Transverse colon (tissue), 4 donors: Measurements from ENCODE around the gene NRXN2. TPM values are rescaled to one million over a fixed set of nuclear protein-coding genes. Genes with fewer than 3 reads are reported as not detected.
A peak's percentile ranks its signal among the peaks of the same experiment; 100 is the strongest.

ENCODE experiments used
- DNase-seq: peaks from one replicate; pipeline ENCODE4 v3.0.0-alpha.2; 2019
- H3K27ac ChIP-seq, 4 donors: fragments of 200-600 bp; sonication (generic); 2 replicates each; pipeline ENCODE4 v1.5.1; 2016 to 2018; ENCODE audit warnings: inconsistent platforms in 4 of 4
- H3K27me3 ChIP-seq: fragments of 200-600 bp; sonication (generic); 2 replicates; pipeline ENCODE4 v1.5.1; 2017; ENCODE audit warnings: inconsistent platforms
- H3K36me3 ChIP-seq, 4 donors: fragments of 200-600 bp; sonication (generic); 2 replicates each; pipeline ENCODE4 v1.5.1; 2017 to 2019; ENCODE audit warnings: inconsistent platforms in 4 of 4
- H3K4me1 ChIP-seq, 4 donors: fragments of 200-600 bp; sonication (generic); 2 replicates each; pipeline ENCODE4 v1.5.1; 2017 to 2020; ENCODE audit warnings: inconsistent platforms in 4 of 4
- H3K4me3 ChIP-seq, 4 donors: fragments of 200-600 bp; sonication (generic); 1 replicate in 1 of 4; 2 replicates in 3 of 4; pipeline versions ENCODE4 v1.5.1 to v1.6.1; 2017 to 2019; ENCODE audit warnings: inconsistent platforms in 4 of 4
- H3K9me3 ChIP-seq, 2 donors: fragments of 200-600 bp; sonication (generic); 2 replicates each; pipeline ENCODE4 v1.5.1; 2017 to 2019; ENCODE audit warnings: inconsistent platforms in 2 of 2
- EP300 ChIP-seq: sonication (generic); formaldehyde crosslinking; IDR thresholded peaks from one replicate; pipeline ENCODE4 v1.6.1; 2017; ENCODE audit warnings: antibody characterized with exemption, low read depth
- POLR2A ChIP-seq: fragments of 450-650 bp; IDR thresholded peaks from one replicate; pipeline ENCODE4 v1.6.1; 2016; ENCODE audit warnings: antibody characterized with exemption, mild to moderate bottlenecking, moderate library complexity
- POLR2AphosphoS5 ChIP-seq, 3 donors: sonication (generic); formaldehyde crosslinking; IDR thresholded peaks; one replicate each; pipeline ENCODE4 v1.6.1; 2016; ENCODE audit warnings: antibody characterized with exemption in 3 of 3
- WGBS, 2 donors: methylation state at CpG; one replicate each; pipeline ENCODE4 v1.1.5; 2018; ENCODE audit warnings: low coverage in 1 of 2; 5-methylcytosine and 5-hydroxymethylcytosine counted together
- in situ Hi-C, 4 donors: fragments of 200-750 bp; cut with MboI; loops; one replicate each; pipeline versions ENCODE4 v1.15.0 to v1.15.1; 2017; ENCODE audit warnings: low sequenced_read_pairs in 3 of 4, low pct_ligation_motif_present in 1 of 4, low pct_unique_long_range_greater_than_20kb in 1 of 4
- intact Hi-C: fragments of 100-400 bp; cut with DNase I; formaldehyde crosslinking; loops from one replicate; pipeline ENCODE4 v1.15.1; 2023; ENCODE audit warnings: low total_unique reads
- total RNA-seq, 4 donors: library from RNA; depleted of rRNA; stranded (reverse); fragments of >200 nt; gene quantifications; one replicate each; pipeline ENCODE4 v1.1.0, GENCODE V29; 2016
- TF ChIP-seq, protein P1 (sequence below), 5 experiments: fragments of 200-600 bp in 3 of 5; fragments of 450-650 bp in 2 of 5; sonication (generic) in 3 of 5; IDR thresholded peaks; 1 replicate in 2 of 5; 2 replicates in 3 of 5; pipeline ENCODE4 v1.5.1; 2016 to 2017; ENCODE audit warnings: antibody characterized with exemption in 5 of 5, inconsistent platforms in 3 of 5, mild to moderate bottlenecking in 2 of 5, moderate library complexity in 1 of 5

NRXN2 gene
- total RNA-seq, 4 donors from 2014 or later, result 2.9 to 7.4 (median 6.8) TPM

DNA sequence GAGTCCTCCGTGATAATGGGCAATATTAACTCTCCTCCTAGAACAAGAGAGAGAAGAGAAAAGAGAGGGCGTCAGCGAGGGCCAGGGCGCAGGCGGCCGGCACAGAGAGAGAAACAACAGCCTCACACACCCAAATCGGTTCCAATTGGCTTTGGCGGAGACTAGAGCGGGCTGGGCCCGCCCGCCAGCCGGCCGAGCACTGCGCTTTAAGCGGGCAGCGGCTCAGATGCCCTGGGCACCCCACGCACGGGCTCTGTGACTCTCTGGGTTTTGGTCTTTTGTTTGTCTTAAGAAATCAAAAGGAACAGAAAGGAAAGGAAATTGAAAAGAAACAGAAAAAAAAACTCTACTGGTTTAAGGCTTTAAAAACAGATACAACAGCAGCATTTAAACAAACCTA lies 115.0 kb downstream of the NRXN2 start:
- Histone ChIP-seq H3K4me3 (peak overlapping the region in 3 of 4 donors; percentile 3 to 29 (median 4)), H3K9me3 (no peaks in the 10 kb centered on the region), H3K27ac (no peak overlapping the region), H3K36me3 (no peaks in the 10 kb centered on the region), H3K27me3 (no peaks in the 10 kb centered on the region), H3K4me1 (peaks cover 0 to 4% (median 0%) of the 10 kb centered on the region in 4 donors)
- no peak for DNase-seq
- intact Hi-C loops, result no loop called here
- WGBS, 2 donors, result 81% methylated on average over 18 of the region's 18 CpGs; no CpG with 5 or more reads in 1 of the 2 donors
- TF ChIP-seq EP300 (no peak), POLR2A (no peak), POLR2AphosphoS5 (IDR thresholded peaks at IDR 0.05) (no peak)
- TF ChIP-seq, protein P1, sequence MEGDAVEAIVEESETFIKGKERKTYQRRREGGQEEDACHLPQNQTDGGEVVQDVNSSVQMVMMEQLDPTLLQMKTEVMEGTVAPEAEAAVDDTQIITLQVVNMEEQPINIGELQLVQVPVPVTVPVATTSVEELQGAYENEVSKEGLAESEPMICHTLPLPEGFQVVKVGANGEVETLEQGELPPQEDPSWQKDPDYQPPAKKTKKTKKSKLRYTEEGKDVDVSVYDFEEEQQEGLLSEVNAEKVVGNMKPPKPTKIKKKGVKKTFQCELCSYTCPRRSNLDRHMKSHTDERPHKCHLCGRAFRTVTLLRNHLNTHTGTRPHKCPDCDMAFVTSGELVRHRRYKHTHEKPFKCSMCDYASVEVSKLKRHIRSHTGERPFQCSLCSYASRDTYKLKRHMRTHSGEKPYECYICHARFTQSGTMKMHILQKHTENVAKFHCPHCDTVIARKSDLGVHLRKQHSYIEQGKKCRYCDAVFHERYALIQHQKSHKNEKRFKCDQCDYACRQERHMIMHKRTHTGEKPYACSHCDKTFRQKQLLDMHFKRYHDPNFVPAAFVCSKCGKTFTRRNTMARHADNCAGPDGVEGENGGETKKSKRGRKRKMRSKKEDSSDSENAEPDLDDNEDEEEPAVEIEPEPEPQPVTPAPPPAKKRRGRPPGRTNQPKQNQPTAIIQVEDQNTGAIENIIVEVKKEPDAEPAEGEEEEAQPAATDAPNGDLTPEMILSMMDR (IDR thresholded peaks at IDR 0.05), result no peak
- in situ Hi-C loops, result no loop called here

DNA sequence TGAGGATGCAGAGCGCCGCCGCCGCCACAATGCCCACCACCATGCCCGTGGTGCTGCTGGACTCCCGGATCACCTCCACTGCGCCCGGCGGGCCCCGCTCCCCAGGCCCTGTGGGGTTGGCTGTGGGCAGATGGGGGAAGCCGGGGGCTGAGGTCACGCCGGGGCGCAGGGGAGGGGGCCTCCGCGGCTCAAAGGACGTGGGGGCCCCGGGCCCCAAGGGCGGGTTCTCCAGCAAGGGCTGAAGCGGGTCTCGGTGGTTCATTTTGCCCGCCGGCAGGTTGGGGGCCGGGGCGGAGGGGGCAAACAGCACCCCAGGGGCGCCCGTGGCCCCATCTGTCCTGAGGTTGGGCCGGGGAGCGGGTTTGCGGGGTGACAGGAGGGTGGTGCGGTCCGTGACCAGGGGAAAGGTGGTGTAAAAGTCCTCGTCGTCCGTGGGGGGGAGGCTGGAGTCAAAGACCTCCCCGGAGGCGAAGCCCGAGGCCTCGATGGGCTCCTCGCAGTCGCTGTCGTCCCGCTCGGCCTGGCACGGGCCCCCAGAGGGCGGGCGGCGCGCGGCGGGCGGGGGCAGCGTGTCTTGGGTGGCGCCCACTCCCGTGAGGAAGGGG lies 115.5 kb downstream of the NRXN2 start:
- intact Hi-C loops, result no loop called here
- in situ Hi-C loops, result no loop called here
- TF ChIP-seq, protein P1 (IDR thresholded peaks at IDR 0.05), result no peak
- no peak for TF ChIP-seq POLR2A
- TF ChIP-seq POLR2AphosphoS5 (IDR thresholded peaks at IDR 0.05), result no peak
- TF ChIP-seq EP300, result no peak
- H3K9me3 ChIP-seq, result no peaks in the 10 kb centered on the region
- no peaks in the 10 kb centered on the region for H3K27me3 ChIP-seq
- WGBS, 2 donors, result 83% methylated on average over 55 of the region's 55 CpGs; no CpG with 5 or more reads in 1 of the 2 donors
- DNase-seq, result no peak
- H3K4me3 ChIP-seq, result peak overlapping the region in 3 of 4 donors; percentile 3 to 29 (median 4)
- peaks cover 0 to 4% (median 0%) of the 10 kb centered on the region in 4 donors for H3K4me1 ChIP-seq
- no peak overlapping the region for H3K27ac ChIP-seq
- no peaks in the 10 kb centered on the region for H3K36me3 ChIP-seq

DNA sequence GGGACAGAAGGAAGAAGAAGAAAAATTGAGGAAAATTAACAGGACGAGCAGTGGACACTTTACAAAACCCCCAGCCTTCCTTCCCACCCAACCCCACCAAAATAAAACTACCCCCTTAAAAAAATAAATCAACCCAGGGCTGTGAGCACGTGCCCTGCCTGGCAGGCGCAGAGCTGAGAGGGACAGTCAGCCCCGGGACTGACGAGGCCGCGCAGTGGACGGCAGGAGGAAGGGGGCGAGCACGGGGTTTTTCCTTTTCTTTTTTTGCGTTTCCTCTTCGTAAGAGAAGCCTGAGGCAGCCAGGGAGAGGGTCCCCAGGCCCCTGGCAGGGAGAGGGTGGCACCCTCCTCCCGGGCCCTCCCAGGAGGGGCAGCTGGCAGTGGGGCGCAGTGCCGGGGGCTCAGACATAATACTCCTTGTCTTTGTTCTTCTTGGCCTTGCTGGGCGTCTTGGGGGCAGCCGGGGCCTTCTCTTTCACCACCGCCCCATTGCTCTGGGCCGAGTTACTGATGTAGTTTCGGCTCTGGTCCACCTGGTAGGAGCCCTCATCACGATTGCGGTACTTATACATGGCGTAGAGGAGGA lies 116.1 kb downstream of the NRXN2 start:
- H3K27me3 ChIP-seq, result no peaks in the 10 kb centered on the region
- TF ChIP-seq POLR2A, result no peak
- no peak for TF ChIP-seq POLR2AphosphoS5 (IDR thresholded peaks at IDR 0.05)
- TF ChIP-seq, protein P1 (IDR thresholded peaks at IDR 0.05), result no peak
- TF ChIP-seq EP300, result no peak
- DNase-seq, result no peak
- in situ Hi-C loops, result no loop called here
- peaks cover 0 to 4% (median 0%) of the 10 kb centered on the region in 4 donors for H3K4me1 ChIP-seq
- intact Hi-C loops, result no loop called here
- no peak overlapping the region for H3K27ac ChIP-seq
- H3K9me3 ChIP-seq, result no peaks in the 10 kb centered on the region
- H3K4me3 ChIP-seq, result no peak overlapping the region
- no peaks in the 10 kb centered on the region for H3K36me3 ChIP-seq
- WGBS, 2 donors, result 77 to 88% methylated on average over 14 to 23 of the region's 23 CpGs

DNA sequence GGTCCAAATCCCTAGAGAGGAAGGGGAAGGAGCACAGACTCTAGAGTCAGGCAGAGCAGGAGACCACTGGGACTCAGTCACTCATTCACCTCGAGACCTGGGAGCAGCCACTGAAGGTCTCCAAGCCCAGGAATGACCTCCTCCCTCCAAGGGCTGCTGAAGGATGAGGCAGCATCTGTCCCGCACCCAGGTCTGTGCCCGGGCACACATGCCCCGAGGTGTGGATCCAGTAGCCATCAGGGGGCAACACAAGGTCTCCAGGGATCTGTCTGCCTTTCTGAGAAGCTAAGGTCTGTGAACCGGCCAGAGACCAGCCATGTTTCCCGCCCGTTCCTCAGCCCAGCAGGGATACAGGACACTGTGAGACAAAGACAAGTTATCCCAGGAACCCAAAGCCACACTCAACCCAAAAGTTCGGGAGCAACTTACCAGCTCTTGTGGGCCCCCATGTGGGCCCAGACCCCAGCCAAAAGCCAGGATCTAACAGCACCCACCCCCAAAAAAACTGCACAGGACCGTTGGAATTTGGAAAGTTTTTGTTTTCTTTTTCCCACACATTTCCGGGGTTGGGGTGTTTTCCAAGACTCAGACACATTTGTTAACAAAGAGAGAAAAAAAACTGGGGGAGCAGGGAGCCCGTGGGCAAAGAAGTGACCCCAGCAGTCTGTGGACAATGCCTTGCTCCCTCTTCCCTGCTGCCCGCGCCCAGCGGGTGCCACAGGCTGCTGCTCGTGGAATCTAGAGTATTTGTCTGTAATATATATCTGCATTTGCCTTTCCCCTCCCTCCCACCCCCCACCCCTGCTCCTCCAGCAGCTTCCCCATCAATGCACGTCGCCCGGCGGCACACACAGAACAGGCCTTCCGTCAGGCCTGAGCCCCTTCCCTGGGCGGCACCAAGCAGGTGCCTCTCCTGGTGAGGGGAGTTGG lies 117.1 kb downstream of the NRXN2 start:
- H3K27me3 ChIP-seq, result no peaks in the 10 kb centered on the region
- H3K9me3 ChIP-seq, result no peaks in the 10 kb centered on the region
- H3K4me3 ChIP-seq, result no peak overlapping the region
- no peak for TF ChIP-seq EP300
- no peak overlapping the region for H3K27ac ChIP-seq
- peaks cover 0 to 4% (median 0%) of the 10 kb centered on the region in 4 donors for H3K4me1 ChIP-seq
- no peak for DNase-seq
- WGBS, 2 donors, result 82 to 91% methylated on average over 5 to 21 of the region's 21 CpGs
- intact Hi-C loops (no loop called here), in situ Hi-C loops (no loop called here)
- no peaks in the 10 kb centered on the region for H3K36me3 ChIP-seq
